HUES48 (cell line): ENCODE results near the gene USP2.

ENCODE experiments used
- H3K27ac ChIP-seq: one replicate; pipeline ENCODE4 v1.7.0; 2013; ENCODE audit warnings: low read depth, low read length, inconsistent platforms
- H3K27me3 ChIP-seq: 2 replicates; pipeline ENCODE4 v1.6.1; 2013; ENCODE audit warnings: mild to moderate bottlenecking, low read length; ENCODE audit not compliant: control insufficient read depth, insufficient read depth
- H3K36me3 ChIP-seq: 2 replicates; pipeline ENCODE4 v1.6.1; 2013; ENCODE audit warnings: low read length; ENCODE audit not compliant: control insufficient read depth, insufficient read depth
- H3K4me1 ChIP-seq: 2 replicates; pipeline ENCODE4 v1.6.1; 2013; ENCODE audit warnings: mild to moderate bottlenecking, low read length; ENCODE audit not compliant: control insufficient read depth, insufficient read depth
- H3K4me3 ChIP-seq: 2 replicates; pipeline ENCODE4 v1.5.1; 2013; ENCODE audit warnings: mild to moderate bottlenecking, low read depth, low read length
- H3K9ac ChIP-seq: 2 replicates; pipeline ENCODE4 v1.6.1; 2013; ENCODE audit warnings: mild to moderate bottlenecking, low read depth, low read length, moderate library complexity
- H3K9me3 ChIP-seq: 2 replicates; pipeline ENCODE4 v1.6.1; 2013; ENCODE audit warnings: low read length; ENCODE audit not compliant: control insufficient read depth, insufficient read depth

USP2 gene

GRCh38 chr11:119420631-119421030 lies 39.1 kb upstream of the USP2 start:
- Histone ChIP-seq H3K9ac (peak overlapping the region; percentile 23), H3K36me3 (peaks cover 36% of the 10 kb centered on the region), H3K9me3 (no peaks in the 10 kb centered on the region), H3K27ac (no peak overlapping the region), H3K27me3 (no peaks in the 10 kb centered on the region), H3K4me1 (peaks cover 53% of the 10 kb centered on the region), H3K4me3 (peak overlapping the region; percentile 93)

GRCh38 chr11:119419834-119420492 lies 38.5 kb upstream of the USP2 start:
- Histone ChIP-seq H3K4me1 (peaks cover 49% of the 10 kb centered on the region), H3K27me3 (no peaks in the 10 kb centered on the region), H3K9ac (no peak overlapping the region), H3K27ac (no peak overlapping the region), H3K4me3 (no peak overlapping the region), H3K9me3 (no peaks in the 10 kb centered on the region), H3K36me3 (peaks cover 36% of the 10 kb centered on the region)

- Histone ChIP-seq H3K4me1 (peaks cover 42% of the 10 kb centered on the region), H3K4me3 (no peak overlapping the region), H3K9ac (no peak overlapping the region), H3K27ac (no peak overlapping the region), H3K9me3 (no peaks in the 10 kb centered on the region), H3K36me3 (peaks cover 36% of the 10 kb centered on the region), H3K27me3 (no peaks in the 10 kb centered on the region)
Observed at GRCh38 chr11:119419246-119419645, 37.8 kb upstream of the USP2 start.

DNA sequence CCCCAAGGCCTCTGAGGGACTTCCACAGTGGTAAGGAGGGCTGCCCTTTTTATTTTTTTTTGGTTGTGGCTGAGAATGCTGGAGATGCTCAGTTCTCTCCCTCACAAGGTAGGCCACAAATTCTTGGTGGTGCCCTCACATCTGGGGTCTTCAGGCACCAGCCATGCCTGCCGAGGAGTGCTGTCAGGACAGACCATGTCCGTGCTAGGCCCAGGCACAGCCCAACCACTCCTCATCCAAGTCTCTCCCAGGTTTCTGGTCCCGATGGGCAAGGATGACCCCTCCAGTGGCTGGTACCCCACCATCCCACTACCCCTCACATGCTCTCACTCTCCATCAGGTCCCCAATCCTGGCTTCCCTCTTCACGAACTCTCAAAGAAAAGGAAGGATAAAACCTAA lies 37.3 kb upstream of the USP2 start:
- peaks cover 36% of the 10 kb centered on the region for H3K36me3 ChIP-seq
- no peak overlapping the region for H3K27ac ChIP-seq
- H3K27me3 ChIP-seq: no peaks in the 10 kb centered on the region

DNA sequence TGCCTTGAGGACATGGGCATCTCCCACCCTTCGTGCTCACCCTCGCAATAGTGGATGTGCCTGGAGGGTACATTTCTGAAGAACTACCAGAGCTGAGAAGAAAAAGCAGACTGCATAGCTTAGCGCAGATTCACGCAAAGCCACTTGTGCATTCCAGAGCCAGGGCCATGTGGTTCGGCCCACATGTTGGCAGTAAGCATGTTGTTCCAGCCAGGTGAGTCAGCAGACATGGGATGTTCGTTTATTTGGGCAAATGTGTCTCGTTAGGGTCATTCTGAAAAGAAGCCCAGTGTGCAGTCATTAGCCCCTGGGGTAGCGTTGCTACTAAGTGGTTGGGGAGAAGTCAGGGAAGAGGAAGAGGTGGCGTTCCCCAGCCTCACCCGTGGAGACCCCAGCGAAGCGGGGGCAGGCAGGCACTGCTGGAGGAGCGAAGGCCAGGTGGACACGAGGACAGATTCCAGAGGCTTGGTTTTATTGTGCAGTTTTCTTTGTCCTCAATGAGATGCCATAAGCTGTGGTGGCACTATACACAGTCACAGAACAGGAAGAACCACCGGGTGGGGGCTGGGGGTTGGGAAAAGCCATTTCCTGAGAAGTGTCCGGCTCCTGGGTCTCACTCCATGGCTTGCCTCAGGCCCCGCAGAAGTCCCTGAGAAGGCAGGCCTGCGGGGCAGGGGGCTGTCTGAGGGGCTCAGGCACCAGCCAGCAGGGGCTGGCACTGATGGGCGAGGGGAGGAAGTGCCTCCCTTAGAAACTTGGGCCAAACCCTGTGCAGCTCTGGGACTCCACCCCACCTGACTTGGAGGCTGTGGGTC lies 36.4 kb upstream of the USP2 start:
- peaks cover 32% of the 10 kb centered on the region for H3K4me1 ChIP-seq
- H3K9me3 ChIP-seq: no peaks in the 10 kb centered on the region
- no peak overlapping the region for H3K4me3 ChIP-seq
- peak overlapping the region; percentile 29 for H3K27ac ChIP-seq
- H3K36me3 ChIP-seq: peaks cover 36% of the 10 kb centered on the region
- no peaks in the 10 kb centered on the region for H3K27me3 ChIP-seq
- no peak overlapping the region for H3K9ac ChIP-seq

More for the DNA sequence above, 37.3 kb upstream of the USP2 start:
- H3K9me3 ChIP-seq: no peaks in the 10 kb centered on the region
- H3K4me3 ChIP-seq: no peak overlapping the region
- peaks cover 37% of the 10 kb centered on the region for H3K4me1 ChIP-seq
- H3K9ac ChIP-seq: no peak overlapping the region

DNA sequence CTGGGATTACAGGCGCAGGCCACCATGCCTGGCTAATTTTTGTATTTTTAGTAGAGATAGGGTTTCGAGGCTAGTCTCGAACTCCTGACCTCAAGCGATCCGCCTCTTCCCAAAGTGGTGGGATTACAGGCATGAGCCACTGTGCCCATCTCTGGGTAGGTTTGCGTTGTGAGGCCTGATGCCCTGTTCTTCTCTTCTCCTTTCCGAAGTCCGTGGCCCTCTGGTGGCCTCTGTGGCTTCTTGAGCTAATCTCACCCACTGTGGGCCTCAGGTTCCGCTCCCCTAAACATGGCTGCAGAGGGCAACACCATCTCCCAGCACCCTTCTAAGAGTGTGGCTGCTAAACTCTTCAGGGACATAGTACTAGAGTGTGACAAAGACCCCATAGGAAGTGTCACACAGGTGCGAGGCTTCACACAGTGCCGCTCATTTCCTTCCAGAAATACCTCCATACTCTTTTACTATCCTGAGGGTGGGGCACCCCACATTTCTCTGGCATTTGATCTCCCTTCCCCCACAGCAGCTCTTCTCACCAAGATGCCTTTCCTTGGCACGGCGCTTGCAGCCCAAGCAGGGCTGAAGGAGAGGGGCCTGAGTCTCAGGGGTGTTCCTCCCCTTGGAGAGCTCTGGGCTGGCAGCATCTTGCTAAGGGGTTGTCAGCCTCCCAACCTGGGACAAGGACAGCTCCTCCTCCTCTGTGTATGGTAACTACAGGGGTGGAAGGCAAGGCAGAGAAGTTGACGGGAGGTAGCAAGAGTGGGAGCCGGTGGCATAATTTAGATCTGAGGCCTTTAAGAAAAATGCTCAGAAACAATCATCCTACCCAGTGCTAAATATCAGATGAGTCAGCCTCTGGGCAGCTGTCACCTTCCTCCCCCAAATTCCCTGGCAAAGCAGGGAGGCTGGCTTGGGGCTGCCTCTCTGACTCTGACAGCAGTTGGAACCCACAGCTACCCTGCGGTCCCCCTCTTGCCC lies 35.4 kb upstream of the USP2 start:
- H3K27ac ChIP-seq: peak overlapping the region; percentile 43

DNA sequence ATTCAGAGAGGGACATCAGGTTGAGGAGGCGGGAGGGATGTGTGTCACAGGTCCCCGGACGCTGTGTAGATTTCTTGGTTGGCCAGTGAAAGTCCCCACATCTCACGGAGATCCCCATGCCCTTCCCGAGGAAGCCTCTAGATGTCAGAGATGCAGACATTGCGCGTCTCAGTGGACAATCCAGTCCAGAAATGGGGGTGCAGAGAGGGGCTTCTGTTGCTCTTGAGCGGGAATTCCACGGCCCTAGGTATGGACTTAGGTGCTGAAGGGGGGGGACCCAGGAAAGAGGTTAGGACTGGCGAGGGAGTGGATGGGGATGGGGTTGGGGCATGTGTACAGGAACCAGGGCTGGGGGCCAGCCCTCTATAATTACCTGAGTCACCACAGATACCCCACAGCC lies 34.5 kb upstream of the USP2 start:
- Histone ChIP-seq H3K9ac (no peak overlapping the region), H3K4me3 (no peak overlapping the region), H3K4me1 (peaks cover 25% of the 10 kb centered on the region), H3K36me3 (peaks cover 34% of the 10 kb centered on the region), H3K27ac (no peak overlapping the region), H3K9me3 (no peaks in the 10 kb centered on the region), H3K27me3 (no peaks in the 10 kb centered on the region)

More for the DNA sequence above, 35.4 kb upstream of the USP2 start:
- Histone ChIP-seq H3K36me3 (peaks cover 36% of the 10 kb centered on the region), H3K4me3 (no peak overlapping the region), H3K4me1 (peaks cover 32% of the 10 kb centered on the region), H3K9ac (no peak overlapping the region), H3K27me3 (no peaks in the 10 kb centered on the region), H3K9me3 (no peaks in the 10 kb centered on the region)

DNA sequence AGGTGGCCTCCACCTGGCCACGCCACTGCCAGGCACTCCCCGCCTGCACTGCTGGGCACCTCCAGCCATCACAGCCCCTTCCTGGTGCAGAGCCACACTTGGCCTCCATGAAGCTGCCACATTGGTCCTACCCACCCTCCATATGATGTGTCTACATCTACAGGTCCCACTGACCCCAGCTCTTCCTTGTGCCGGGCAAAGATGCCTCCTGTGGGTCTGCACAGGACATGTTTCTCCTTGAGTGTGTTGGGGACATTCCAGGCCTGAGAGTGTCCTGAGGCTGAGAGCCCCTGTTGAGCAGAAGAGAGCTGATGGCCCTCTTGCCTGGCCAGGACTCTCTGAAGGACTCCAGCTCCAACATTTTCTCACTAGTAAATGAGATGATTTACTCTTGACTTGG lies 34.0 kb upstream of the USP2 start:
- no peak overlapping the region for H3K27ac ChIP-seq
- no peaks in the 10 kb centered on the region for H3K9me3 ChIP-seq
- peaks cover 20% of the 10 kb centered on the region for H3K4me1 ChIP-seq
- peaks cover 30% of the 10 kb centered on the region for H3K36me3 ChIP-seq
- no peak overlapping the region for H3K4me3 ChIP-seq
- H3K9ac ChIP-seq: no peak overlapping the region
- no peaks in the 10 kb centered on the region for H3K27me3 ChIP-seq

DNA sequence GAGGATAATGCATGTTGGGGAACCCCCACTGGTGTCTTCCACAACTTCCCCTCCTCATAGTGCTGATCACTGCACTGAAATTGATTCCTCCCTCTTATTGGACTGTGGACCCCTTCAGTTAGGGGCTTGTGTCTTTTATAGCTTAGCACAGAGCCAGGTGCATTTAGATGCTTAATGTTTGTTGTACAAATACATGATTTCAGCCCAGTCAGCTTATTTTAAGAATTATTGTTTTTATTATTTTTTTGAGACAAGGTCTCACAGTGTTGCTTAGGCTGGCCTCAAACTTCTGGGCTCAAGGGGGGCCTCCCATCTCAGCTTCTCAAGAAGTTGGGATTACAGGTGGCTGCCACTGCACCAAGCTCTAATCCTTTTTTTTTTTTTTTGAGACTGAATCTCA lies 33.2 kb upstream of the USP2 start:
- Histone ChIP-seq H3K27ac (no peak overlapping the region), H3K4me3 (no peak overlapping the region), H3K27me3 (no peaks in the 10 kb centered on the region), H3K36me3 (peaks cover 22% of the 10 kb centered on the region), H3K9ac (no peak overlapping the region), H3K9me3 (no peaks in the 10 kb centered on the region), H3K4me1 (peaks cover 13% of the 10 kb centered on the region)

- no peak overlapping the region for H3K9ac ChIP-seq
- H3K27me3 ChIP-seq: no peaks in the 10 kb centered on the region
- no peak overlapping the region for H3K27ac ChIP-seq
- no peak overlapping the region for H3K4me3 ChIP-seq
- peaks cover 13% of the 10 kb centered on the region for H3K4me1 ChIP-seq
- H3K36me3 ChIP-seq: peaks cover 18% of the 10 kb centered on the region
- H3K9me3 ChIP-seq: no peaks in the 10 kb centered on the region
Observed at GRCh38 chr11:119414321-119414720, 32.8 kb upstream of the USP2 start.
